ENCODE measurements around the gene AP4B1. TPM values are rescaled to one million over a fixed set of nuclear protein-coding genes. Genes with fewer than 3 reads are reported as not detected.

AP4B1 gene
- total RNA-seq, 1 donor from 2014 or later, result 9.8 TPM

GRCh38 chr1:113850127-113850796 is 54.3 kb downstream of the AP4B1 start:
- TF ChIP-seq, protein P1, sequence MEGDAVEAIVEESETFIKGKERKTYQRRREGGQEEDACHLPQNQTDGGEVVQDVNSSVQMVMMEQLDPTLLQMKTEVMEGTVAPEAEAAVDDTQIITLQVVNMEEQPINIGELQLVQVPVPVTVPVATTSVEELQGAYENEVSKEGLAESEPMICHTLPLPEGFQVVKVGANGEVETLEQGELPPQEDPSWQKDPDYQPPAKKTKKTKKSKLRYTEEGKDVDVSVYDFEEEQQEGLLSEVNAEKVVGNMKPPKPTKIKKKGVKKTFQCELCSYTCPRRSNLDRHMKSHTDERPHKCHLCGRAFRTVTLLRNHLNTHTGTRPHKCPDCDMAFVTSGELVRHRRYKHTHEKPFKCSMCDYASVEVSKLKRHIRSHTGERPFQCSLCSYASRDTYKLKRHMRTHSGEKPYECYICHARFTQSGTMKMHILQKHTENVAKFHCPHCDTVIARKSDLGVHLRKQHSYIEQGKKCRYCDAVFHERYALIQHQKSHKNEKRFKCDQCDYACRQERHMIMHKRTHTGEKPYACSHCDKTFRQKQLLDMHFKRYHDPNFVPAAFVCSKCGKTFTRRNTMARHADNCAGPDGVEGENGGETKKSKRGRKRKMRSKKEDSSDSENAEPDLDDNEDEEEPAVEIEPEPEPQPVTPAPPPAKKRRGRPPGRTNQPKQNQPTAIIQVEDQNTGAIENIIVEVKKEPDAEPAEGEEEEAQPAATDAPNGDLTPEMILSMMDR (conservative IDR thresholded peaks at IDR 0.05; ENCODE audit: low read depth, low read length), result no peak
- no peak overlapping the region for H3K4me3 ChIP-seq (ENCODE audit: low read depth, low read length)

GRCh38 chr1:113849072-113849471 is 55.5 kb downstream of the AP4B1 start:
- TF ChIP-seq, protein P1 (conservative IDR thresholded peaks at IDR 0.05; ENCODE audit: low read depth, low read length), result no peak
- DNase-seq (ENCODE audit: low read depth), result no peak
- no peak overlapping the region for H3K4me3 ChIP-seq (ENCODE audit: low read depth, low read length)

More at GRCh38 chr1:113850127-113850796, 54.3 kb downstream of the AP4B1 start:
- no peak for DNase-seq (ENCODE audit: low read depth)

GRCh38 chr1:113846391-113847035 is 58.1 kb downstream of the AP4B1 start:
- DNase-seq (ENCODE audit: low read depth), result no peak
- H3K4me3 ChIP-seq (ENCODE audit: low read depth, low read length), result no peak overlapping the region
- TF ChIP-seq, protein P1 (conservative IDR thresholded peaks at IDR 0.05; ENCODE audit: low read depth, low read length), result no peak

Other genes with a start within 250 kb of the AP4B1 start
- gene PHTF1, start 145.3 kb downstream of the AP4B1 start, total RNA-seq, result 18.9 and 32.9 TPM in 2 replicates
- gene RSBN1, start 92.3 kb downstream of the AP4B1 start, total RNA-seq, result 11.1 and 27.7 TPM in 2 replicates
- gene PTPN22, start 33.1 kb downstream of the AP4B1 start, total RNA-seq, result 0.07 TPM in 1 of 2 replicates, not detected in the other
- gene BCL2L15, start 17.2 kb downstream of the AP4B1 start, total RNA-seq, result 0.06 and 0.14 TPM in 2 replicates
- gene DCLRE1B, start 527 bp upstream of the AP4B1 start, total RNA-seq, result 7.0 and 14.1 TPM in 2 replicates
- gene HIPK1, start 24.5 kb upstream of the AP4B1 start, total RNA-seq, result 12.7 and 19.2 TPM in 2 replicates
- gene OLFML3, start 74.7 kb upstream of the AP4B1 start, total RNA-seq, result 0.12 and 1.0 TPM in 2 replicates
- gene SYT6, start 249.1 kb upstream of the AP4B1 start, total RNA-seq, result not detected in 2 replicates